ENCODE results near the gene DNMT3L. TPM values are rescaled to one million over a fixed set of nuclear protein-coding genes. Genes with fewer than 3 reads are reported as not detected.

The DNMT3L gene
- total RNA-seq = not detected
- polyA plus RNA-seq = not detected
- total RNA-seq = not detected

- intact Hi-C loops (cut with micrococcal nuclease) = no loop called here
- DNase-seq (no peak), ATAC-seq (no peak)
- Mint-ChIP-seq H3K4me1 (no peaks in the 10 kb centered on the region), H3K27ac (peak within 1 kb of the TSS in 1 of 9 donors; percentile 59), H3K27me3 (peaks cover 0 to 7% (median 0%) of the 10 kb centered on the region in 5 donors), H3K36me3 (no peaks in the 10 kb centered on the region), H3K4me3 (no peak within 1 kb of the TSS), H3K9me3 (peaks cover 0 to 1% (median 0%) of the 10 kb centered on the region in 11 donors)
- Histone ChIP-seq H3K4me1 (ENCODE audit: control insufficient read depth in 2 of 2, insufficient read depth in 2 of 2, low read length in 2 of 2) (no peaks in the 10 kb centered on the region), H3K27me3 (ENCODE audit: control insufficient read depth in 2 of 2, insufficient read depth in 2 of 2, low read length in 2 of 2) (no peaks in the 10 kb centered on the region), H3K27ac (ENCODE audit: low read depth, low read length) (no peak within 1 kb of the TSS), H3K9me3 (ENCODE audit: control insufficient read depth in 2 of 3, low read length in 3 of 3) (no peaks in the 10 kb centered on the region), H3K4me3 (ENCODE audit: low read length) (no peak within 1 kb of the TSS), H3K36me3 (ENCODE audit: control insufficient read depth in 2 of 3, insufficient read depth in 3 of 3, low read length in 3 of 3) (no peaks in the 10 kb centered on the region)
- ChIA-PET CTCF (no interaction called here), POLR2A (no interaction called here)
Observed at GRCh38 chr21:44261675-44262295, at the start of gene DNMT3L. DNMT3L (minus strand) TSS chr21:44261897; CDS start chr21:44261259, 638 bp downstream.

- peaks cover 1 to 15% (median 7%) of the 10 kb centered on the region in 7 donors for H3K4me1 Mint-ChIP-seq
- Histone ChIP-seq H3K27me3 (ENCODE audit: control insufficient read depth in 2 of 2, insufficient read depth in 2 of 2, low read length in 2 of 2) (no peaks in the 10 kb centered on the region), H3K4me3 (ENCODE audit: low read length) (no peak overlapping the region), H3K4me1 (ENCODE audit: control insufficient read depth in 2 of 2, insufficient read depth in 2 of 2, low read length in 2 of 2) (no peaks in the 10 kb centered on the region), H3K27ac (ENCODE audit: low read depth, low read length) (no peak overlapping the region), H3K36me3 (ENCODE audit: control insufficient read depth in 2 of 3, insufficient read depth in 3 of 3, low read length in 3 of 3) (peaks cover 7 to 90% (median 14%) of the 10 kb centered on the region in 3 experiments), H3K9me3 (ENCODE audit: control insufficient read depth in 2 of 3, low read length in 3 of 3) (no peaks in the 10 kb centered on the region)
- ChIA-PET POLR2A (no interaction called here), CTCF (no interaction called here)
- no peaks in the 10 kb centered on the region for H3K27me3 Mint-ChIP-seq
- H3K36me3 Mint-ChIP-seq = peaks cover 6 to 12% (median 7%) of the 10 kb centered on the region in 5 donors
- no peak for ATAC-seq
- intact Hi-C loops (cut with micrococcal nuclease) = no loop called here
- H3K27ac Mint-ChIP-seq = peak overlapping the region in 4 of 9 donors; percentile 3 to 63 (median 50)
- H3K4me3 Mint-ChIP-seq = no peak overlapping the region
- H3K9me3 Mint-ChIP-seq = no peaks in the 10 kb centered on the region
- DNase-seq = no peak
Observed at GRCh38 chr21:44310628-44311507, 49.2 kb upstream of the DNMT3L start.

GRCh38 chr21:44306936-44307704, 45.4 kb upstream of the DNMT3L start:
- Histone ChIP-seq H3K9me3 (ENCODE audit: control insufficient read depth in 2 of 3, low read length in 3 of 3) (no peaks in the 10 kb centered on the region), H3K36me3 (ENCODE audit: control insufficient read depth in 2 of 3, insufficient read depth in 3 of 3, low read length in 3 of 3) (peaks cover 7 to 64% (median 9%) of the 10 kb centered on the region in 3 experiments), H3K27me3 (ENCODE audit: control insufficient read depth in 2 of 2, insufficient read depth in 2 of 2, low read length in 2 of 2) (no peaks in the 10 kb centered on the region), H3K4me3 (ENCODE audit: low read length) (no peak overlapping the region), H3K4me1 (ENCODE audit: control insufficient read depth in 2 of 2, insufficient read depth in 2 of 2, low read length in 2 of 2) (peaks cover 7 to 21% of the 10 kb centered on the region in 2 donors), H3K27ac (ENCODE audit: low read depth, low read length) (no peak overlapping the region)
- peaks cover 20 to 38% (median 32%) of the 10 kb centered on the region in 7 donors for H3K4me1 Mint-ChIP-seq
- POLR2A ChIA-PET = no interaction called here
- peaks cover 6 to 16% (median 7%) of the 10 kb centered on the region in 5 donors for H3K36me3 Mint-ChIP-seq
- CTCF ChIA-PET = interaction anchor here (1.8 kb wide), 1 partner anchor 9 kb away, joined by 5 read pairs; no protein-coding TSS in a partner anchor
- no peak for ATAC-seq
- intact Hi-C loops (cut with micrococcal nuclease) = no loop called here
- peaks cover 0 to 2% (median 0%) of the 10 kb centered on the region in 11 donors for H3K9me3 Mint-ChIP-seq
- H3K27ac Mint-ChIP-seq = peak overlapping the region in 3 of 9 donors; percentile 51 to 63 (median 59)
- DNase-seq = no peak
- H3K4me3 Mint-ChIP-seq = no peak overlapping the region
- no peaks in the 10 kb centered on the region for H3K27me3 Mint-ChIP-seq

GRCh38 chr21:44305691-44306090, 44.0 kb upstream of the DNMT3L start:
- peaks cover 0 to 11% (median 0%) of the 10 kb centered on the region in 5 donors for H3K36me3 Mint-ChIP-seq
- no peak overlapping the region for H3K4me3 ChIP-seq (ENCODE audit: low read length)
- peaks cover 27 to 51% (median 38%) of the 10 kb centered on the region in 7 donors for H3K4me1 Mint-ChIP-seq
- ChIA-PET CTCF (no interaction called here), POLR2A (no interaction called here)
- intact Hi-C loops (cut with micrococcal nuclease) = no loop called here
- H3K27me3 ChIP-seq (ENCODE audit: control insufficient read depth in 2 of 2, insufficient read depth in 2 of 2, low read length in 2 of 2) = no peaks in the 10 kb centered on the region
- peaks cover 0 to 50% (median 0%) of the 10 kb centered on the region in 3 experiments for H3K36me3 ChIP-seq (ENCODE audit: control insufficient read depth in 2 of 3, insufficient read depth in 3 of 3, low read length in 3 of 3)
- H3K4me3 Mint-ChIP-seq = no peak overlapping the region
- H3K9me3 ChIP-seq (ENCODE audit: control insufficient read depth in 2 of 3, low read length in 3 of 3) = no peaks in the 10 kb centered on the region
- peaks cover 16 to 36% of the 10 kb centered on the region in 2 donors for H3K4me1 ChIP-seq (ENCODE audit: control insufficient read depth in 2 of 2, insufficient read depth in 2 of 2, low read length in 2 of 2)
- no peaks in the 10 kb centered on the region for H3K27me3 Mint-ChIP-seq
- H3K9me3 Mint-ChIP-seq = peaks cover 0 to 2% (median 0%) of the 10 kb centered on the region in 11 donors
- ATAC-seq (no peak), DNase-seq (no peak)
- no peak overlapping the region for H3K27ac ChIP-seq (ENCODE audit: low read depth, low read length)
- H3K27ac Mint-ChIP-seq = no peak overlapping the region

- Histone ChIP-seq H3K27ac (ENCODE audit: low read depth, low read length) (no peak overlapping the region), H3K4me1 (ENCODE audit: control insufficient read depth in 2 of 2, insufficient read depth in 2 of 2, low read length in 2 of 2) (peaks cover 16 to 36% of the 10 kb centered on the region in 2 donors), H3K4me3 (ENCODE audit: low read length) (no peak overlapping the region), H3K9me3 (ENCODE audit: control insufficient read depth in 2 of 3, low read length in 3 of 3) (no peaks in the 10 kb centered on the region), H3K36me3 (ENCODE audit: control insufficient read depth in 2 of 3, insufficient read depth in 3 of 3, low read length in 3 of 3) (peaks cover 0 to 41% (median 0%) of the 10 kb centered on the region in 3 experiments), H3K27me3 (ENCODE audit: control insufficient read depth in 2 of 2, insufficient read depth in 2 of 2, low read length in 2 of 2) (no peaks in the 10 kb centered on the region)
- Mint-ChIP-seq H3K4me1 (peaks cover 27 to 52% (median 38%) of the 10 kb centered on the region in 7 donors), H3K36me3 (peaks cover 0 to 11% (median 0%) of the 10 kb centered on the region in 5 donors), H3K9me3 (peaks cover 0 to 2% (median 0%) of the 10 kb centered on the region in 11 donors), H3K27me3 (no peaks in the 10 kb centered on the region), H3K27ac (peak overlapping the region in 8 of 9 donors; percentile 27 to 87 (median 74)), H3K4me3 (peak overlapping the region in 7 of 10 donors; percentile 29 to 70 (median 57))
- DNase-seq = peak in 6 of 9 donors; percentile 34 to 55 (median 48)
- CTCF ChIA-PET = interaction anchor here (0.6 to 0.9 kb wide), 4 partner anchors 18 to 493 kb away, joined by 3 to 4 read pairs (median 3); no protein-coding TSS in a partner anchor
- intact Hi-C loops (cut with micrococcal nuclease) = loop anchor here in 1 of 2 donors (5.0 kb wide), 1 partner anchor 152 kb away; the partner anchor contains the start of gene LRRC3
- POLR2A ChIA-PET = no interaction called here
- peak; percentile 62 for ATAC-seq
Observed at GRCh38 chr21:44304877-44305293, 43.2 kb upstream of the DNMT3L start.
